Right lobe of liver (tissue), 6 donors: Measurements from ENCODE around the gene RSU1. TPM values are rescaled to one million over a fixed set of nuclear protein-coding genes. Genes with fewer than 3 reads are reported as not detected.

Experiments
- ATAC-seq, 4 donors: fragments of 200-7000 bp; cut with Tn5 transposase; one replicate each; pipeline ENCODE4 v1.9.1; 2020; ENCODE audit warnings: mild to moderate bottlenecking in 4 of 4, moderate library complexity in 4 of 4
- DNase-seq, 3 donors: peaks; one replicate each; pipeline ENCODE4 v3.0.0-alpha.2; 2020
- H3K27ac ChIP-seq, 3 donors: fragments of 200-600 bp; one replicate each; pipeline ENCODE4 v1.8.0; 2022
- H3K27me3 ChIP-seq, 2 donors: fragments of 200-600 bp; one replicate each; pipeline ENCODE4 v1.8.0; 2022
- H3K36me3 ChIP-seq, 4 donors: fragments of 200-600 bp; sonication (generic) in 1 of 4; one replicate each; pipeline versions ENCODE4 v1.5.1 to v1.8.0; 2017 to 2022; ENCODE audit warnings: control low read depth in 1 of 4
- H3K4me1 ChIP-seq, 4 donors: fragments of 200-600 bp; sonication (generic) in 1 of 4; one replicate each; pipeline versions ENCODE4 v1.5.1 to v1.8.0; 2017 to 2022; ENCODE audit warnings: control low read depth in 1 of 4
- H3K4me3 ChIP-seq, 3 donors: fragments of 200-600 bp; one replicate each; pipeline ENCODE4 v1.8.0; 2022
- H3K9me3 ChIP-seq, 4 donors: fragments of 200-600 bp; sonication (generic) in 1 of 4; one replicate each; pipeline versions ENCODE4 v1.5.1 to v1.8.0; 2017 to 2022; ENCODE audit warnings: control low read depth in 1 of 4
- CTCF ChIP-seq, 4 donors: fragments of 200-600 bp in 3 of 4; fragments of 450-650 bp in 1 of 4; IDR thresholded peaks; one replicate each; pipeline versions ENCODE4 v1.5.1 to v1.8.0; 2016 to 2022; ENCODE audit warnings: antibody characterized with exemption in 4 of 4, mild to moderate bottlenecking in 2 of 4
- POLR2A ChIP-seq: fragments of 450-650 bp; IDR thresholded peaks from one replicate; pipeline ENCODE4 v1.6.1; 2017; ENCODE audit warnings: antibody characterized with exemption, mild to moderate bottlenecking
- WGBS: methylation state at CpG from one replicate; pipeline ENCODE4 v1.1.6; 2018; ENCODE audit warnings: low coverage, low lambda C conversion rate; ENCODE audit not compliant: insufficient coverage; ENCODE audit errors: missing lambda C conversion rate; 5-methylcytosine and 5-hydroxymethylcytosine counted together
- intact Hi-C, 2 donors: fragments of 100-400 bp; cut with DNase I; formaldehyde crosslinking; loops; one replicate each; pipeline versions ENCODE4 v1.11.2 to v1.14.1; 2022
- small RNA-seq, 2 experiments: library from RNA; depleted of rRNA; stranded (forward); fragments of <200 nt; gene quantifications; one replicate each; pipeline ENCODE3, GENCODE V24; 2016
- total RNA-seq, 6 experiments: library from RNA; depleted of rRNA in 2 of 6; stranded (reverse); fragments of >200 nt in 2 of 6; fragmentation: NEBNext Ultra II Directional in 3 of 6; extraction: Animal tissue kit (Norgen Biotek cat#: 25700) in 3 of 6; gene quantifications; one replicate each; pipeline versions ENCODE4 v1.1.0 to v1.2.4, GENCODE V29; 2016 to 2023
- donor health status: DM: no; HTN: yes; CAD: no.
- donor health status: DM: no; HTN: no; CAD: no.
- donor health status: DM: no; HTN: no; CAD: no.
- donor health status: DM: no; HTN: yes; CAD: no.
- donor health status: DM: no; HTN: yes; CAD: no.

The RSU1 gene
- total RNA-seq, 6 experiments from 2014 or later, result 24.1 to 44.5 (median 28.4) TPM

DNA sequence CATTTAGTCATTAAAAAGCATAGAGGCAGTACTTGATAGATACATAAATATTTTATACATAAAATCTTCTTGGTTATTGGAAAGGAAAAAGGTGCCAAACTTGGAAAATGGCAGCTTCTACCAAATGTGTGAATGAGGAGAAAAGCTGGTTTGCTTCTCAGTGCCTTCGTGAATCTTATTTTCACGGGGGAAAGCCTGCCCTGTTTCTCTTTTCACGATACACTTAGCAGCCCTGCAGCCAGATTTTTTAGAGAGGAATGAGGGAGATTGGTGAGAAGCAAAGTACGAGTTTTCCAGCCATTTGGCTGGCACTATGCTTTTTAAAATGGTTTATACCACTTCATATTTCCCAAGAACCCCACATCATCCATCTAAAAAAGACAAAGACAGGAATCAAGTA is 272.6 kb downstream of the RSU1 start:
- Histone ChIP-seq H3K27ac (no peak overlapping the region), H3K9me3 (no peaks in the 10 kb centered on the region), H3K4me3 (no peak overlapping the region), H3K27me3 (no peaks in the 10 kb centered on the region), H3K4me1 (no peaks in the 10 kb centered on the region), H3K36me3 (no peaks in the 10 kb centered on the region)
- DNase-seq (no peak), ATAC-seq (no peak)
- TF ChIP-seq CTCF (IDR thresholded peaks at IDR 0.05), result no peak
- TF ChIP-seq POLR2A, result no peak
- WGBS, result 61% methylated on average over 4 of the region's 4 CpGs
- intact Hi-C loops, result no loop called here

DNA sequence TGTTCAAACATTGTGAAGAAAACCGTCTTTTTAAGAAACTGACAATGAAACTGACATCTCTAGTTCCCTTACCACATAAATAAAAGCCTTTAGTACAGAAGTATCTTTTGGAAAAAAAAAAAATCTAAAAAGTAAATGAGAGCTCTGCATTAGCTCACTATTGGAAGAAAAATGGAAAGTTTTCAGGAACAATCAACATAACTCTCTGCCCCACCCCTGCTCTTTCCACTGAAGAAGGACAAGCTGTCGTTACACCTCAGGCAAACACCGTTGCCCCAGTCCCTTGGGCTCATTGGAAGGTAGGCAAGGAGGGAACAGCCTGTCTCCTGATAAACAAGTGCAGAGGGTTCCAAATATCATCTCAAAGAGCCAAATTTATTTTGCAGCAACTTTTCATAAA is 273.1 kb downstream of the RSU1 start:
- ATAC-seq, result no peak
- no peak for TF ChIP-seq POLR2A
- no peak for TF ChIP-seq CTCF (IDR thresholded peaks at IDR 0.05)

More for the DNA sequence above, 273.1 kb downstream of the RSU1 start:
- no peak for DNase-seq
- Histone ChIP-seq H3K4me3 (no peak overlapping the region), H3K36me3 (no peaks in the 10 kb centered on the region), H3K9me3 (no peaks in the 10 kb centered on the region), H3K27ac (no peak overlapping the region), H3K4me1 (no peaks in the 10 kb centered on the region), H3K27me3 (no peaks in the 10 kb centered on the region)
- 66% methylated on average over 3 of the region's 3 CpGs for WGBS
- intact Hi-C loops, result no loop called here

Small RNA genes within 50 kb of the gene (small RNA-seq; reads per million reads assigned to genes)
- 0 reads per million in 2 experiments for gene RF02271
